MG63 (cell line): ENCODE measurements around the gene OGDH. TPM values are rescaled to one million over a fixed set of nuclear protein-coding genes. Genes with fewer than 3 reads are reported as not detected.
"Not testable (repeated sequence)": the region's sequence is repeated elsewhere in the genome, so short reads cannot be mapped to it uniquely, and the experiment has no call there.

Experiments used
- DNase-seq: peaks from one replicate; pipeline ENCODE4 v3.0.0-alpha.2; 2020
- H3K27me3 ChIP-seq: fragments of 250-450 bp; sonication (Bioruptor Pico); 2 replicates; pipeline ENCODE4 v1.5.1; 2020; ENCODE audit warnings: mild to moderate bottlenecking, moderate library complexity
- H3K36me3 ChIP-seq: fragments of 250-450 bp; sonication (Bioruptor Pico); 2 replicates; pipeline ENCODE4 v1.5.1; 2020; ENCODE audit warnings: mild to moderate bottlenecking, moderate library complexity
- H3K4me3 ChIP-seq: fragments of 250-450 bp; sonication (Bioruptor Pico); 2 replicates; pipeline ENCODE4 v1.5.1; 2020; ENCODE audit warnings: mild to moderate bottlenecking, moderate library complexity
- H3K9me3 ChIP-seq: fragments of 250-450 bp; sonication (Bioruptor Pico); 2 replicates; pipeline ENCODE4 v1.5.1; 2020; ENCODE audit warnings: mild to moderate bottlenecking, moderate library complexity
- total RNA-seq: library from RNA; depleted of rRNA; stranded (reverse); fragments of >200 nt; shearing (Covaris generic); gene quantifications from 2 replicates; pipeline ENCODE4 v1.2.3, GENCODE V29; 2014; ENCODE audit warnings: low replicate concordance

OGDH gene
- total RNA-seq, 1 experiment from 2014 or later, result 54.0 TPM

DNA sequence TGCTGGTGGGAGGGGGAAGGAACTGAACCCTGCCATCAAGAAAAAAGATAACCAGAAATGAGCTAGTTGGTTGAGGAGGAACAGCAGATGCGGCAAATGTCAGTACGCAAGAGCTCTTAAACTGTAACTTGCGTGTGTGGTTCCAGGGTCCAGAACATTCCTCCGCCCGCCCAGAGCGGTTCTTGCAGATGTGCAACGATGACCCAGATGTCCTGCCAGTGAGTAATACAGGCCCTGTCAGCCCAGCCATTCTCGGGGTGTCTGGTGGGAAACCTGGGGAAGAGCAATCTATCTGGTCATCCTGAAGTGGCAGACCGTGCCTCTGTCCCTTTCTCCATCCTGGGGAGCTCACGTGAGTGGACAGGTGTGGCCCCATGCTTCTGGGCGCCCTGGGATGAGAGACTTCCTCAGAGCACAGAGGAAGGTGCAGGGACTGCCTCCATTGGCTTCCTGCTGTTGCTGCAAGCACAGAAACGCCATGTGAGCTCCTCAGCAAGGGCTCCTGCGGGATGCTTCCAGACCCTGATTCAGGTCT, 91.7 kb downstream of the OGDH start:
- Histone ChIP-seq H3K36me3 (peaks cover 65% of the 10 kb centered on the region), H3K4me3 (no peak overlapping the region), H3K27me3 (no peaks in the 10 kb centered on the region), H3K9me3 (no peaks in the 10 kb centered on the region)
- no peak for DNase-seq

- H3K4me3 ChIP-seq, H3K9me3 ChIP-seq, H3K27me3 ChIP-seq, DNase-seq: not testable (repeated sequence)
- peaks cover 63% of the 10 kb centered on the region for H3K36me3 ChIP-seq
Measured at GRCh38 chr7:44699598-44699997, 93.2 kb downstream of the OGDH start.

DNA sequence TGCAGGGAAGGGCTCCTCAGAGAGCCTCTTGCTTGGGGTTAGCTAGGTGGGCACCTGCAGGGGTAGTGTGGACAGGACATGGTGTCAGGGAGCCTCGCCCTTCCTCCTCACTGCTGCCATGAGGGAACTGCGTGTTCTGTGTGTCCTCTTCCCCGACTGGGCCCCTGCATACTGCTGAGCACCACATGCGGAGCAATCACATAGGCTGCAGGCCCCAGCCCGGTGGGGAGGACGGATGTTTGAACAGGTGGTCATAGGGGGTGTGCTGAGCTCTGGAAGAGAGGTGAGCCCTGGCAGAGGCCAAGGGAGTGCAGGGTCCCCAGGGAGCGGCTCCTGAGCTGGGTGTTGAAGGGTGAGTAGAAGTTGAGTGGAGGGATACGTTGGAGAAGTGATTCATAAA, 93.9 kb downstream of the OGDH start:
- H3K4me3 ChIP-seq, result no peak overlapping the region
- H3K27me3 ChIP-seq, result no peaks in the 10 kb centered on the region
- peaks cover 58% of the 10 kb centered on the region for H3K36me3 ChIP-seq
- DNase-seq, result no peak
- H3K9me3 ChIP-seq, result no peaks in the 10 kb centered on the region

- H3K9me3 ChIP-seq, H3K4me3 ChIP-seq, DNase-seq, H3K27me3 ChIP-seq: not testable (repeated sequence)
- H3K36me3 ChIP-seq, result peaks cover 39% of the 10 kb centered on the region
Measured at GRCh38 chr7:44703391-44703790, 97.0 kb downstream of the OGDH start.

DNA sequence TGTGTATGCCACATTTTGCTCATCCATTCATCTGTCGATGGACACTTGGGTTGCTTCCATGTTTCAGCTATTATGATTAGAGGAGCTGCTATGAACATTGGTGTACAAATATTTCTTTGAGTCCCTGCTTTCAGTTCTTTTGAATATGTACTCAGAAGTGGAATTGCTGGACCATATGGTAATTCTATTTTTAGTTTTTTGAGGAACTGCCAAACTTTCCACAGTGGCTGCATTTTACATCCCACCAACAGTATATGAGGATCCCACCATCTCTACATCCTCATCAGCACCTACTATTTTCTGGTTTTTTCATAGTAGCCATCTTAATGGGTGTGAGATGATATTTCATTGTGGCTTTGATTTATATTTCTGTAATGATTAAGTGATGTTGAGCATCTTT, 97.5 kb downstream of the OGDH start:
- no peaks in the 10 kb centered on the region for H3K27me3 ChIP-seq
- H3K9me3 ChIP-seq, result no peaks in the 10 kb centered on the region
- H3K36me3 ChIP-seq, result peaks cover 35% of the 10 kb centered on the region
- no peak overlapping the region for H3K4me3 ChIP-seq
- DNase-seq, result no peak

- Histone ChIP-seq H3K27me3 (no peaks in the 10 kb centered on the region), H3K9me3 (no peaks in the 10 kb centered on the region), H3K4me3 (no peak overlapping the region), H3K36me3 (peaks cover 21% of the 10 kb centered on the region)
- no peak for DNase-seq
Measured at GRCh38 chr7:44705434-44705833, 99.0 kb downstream of the OGDH start.

DNA sequence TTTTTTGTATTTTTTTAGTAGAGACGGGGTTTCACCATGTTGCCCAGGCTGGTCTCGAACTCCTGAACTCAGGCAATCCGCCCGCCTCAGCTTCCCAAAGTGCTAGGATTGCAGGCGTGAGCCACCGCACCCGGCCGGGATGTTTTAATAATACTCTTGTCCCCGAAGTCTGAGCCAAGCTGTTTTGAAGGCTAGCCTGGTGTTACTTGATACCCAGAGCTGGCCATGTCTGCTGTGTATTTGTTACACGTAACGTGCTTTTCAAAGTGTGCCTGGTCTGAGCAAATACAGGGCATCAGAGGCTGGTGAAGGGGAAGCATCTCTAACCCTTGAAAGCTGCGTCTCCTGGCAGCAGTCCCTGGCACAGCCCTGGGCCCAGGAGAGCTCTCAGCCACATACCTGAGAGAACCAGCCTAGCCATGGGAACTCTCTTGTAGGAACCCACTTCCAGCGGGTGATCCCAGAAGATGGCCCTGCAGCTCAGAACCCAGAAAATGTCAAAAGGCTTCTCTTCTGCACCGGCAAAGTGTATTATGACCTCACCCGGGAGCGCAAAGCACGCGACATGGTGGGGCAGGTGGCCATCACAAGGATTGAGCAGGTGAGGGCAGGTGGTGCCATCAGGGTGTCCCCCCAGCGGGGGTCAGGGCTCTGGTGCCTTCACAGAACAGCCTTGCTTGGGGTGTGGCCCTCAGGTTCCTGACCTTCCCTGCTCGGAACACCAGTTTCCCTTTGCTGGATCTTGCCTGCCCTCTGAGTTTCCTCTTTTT, 100.5 kb downstream of the OGDH start:
- Histone ChIP-seq H3K27me3 (no peaks in the 10 kb centered on the region), H3K36me3 (peaks cover 20% of the 10 kb centered on the region), H3K4me3 (no peak overlapping the region), H3K9me3 (no peaks in the 10 kb centered on the region)
- DNase-seq, result no peak

GRCh38 chr7:44707558-44708230, 101.3 kb downstream of the OGDH start:
- Histone ChIP-seq H3K9me3 (no peaks in the 10 kb centered on the region), H3K36me3 (peaks cover 19% of the 10 kb centered on the region), H3K4me3 (no peak overlapping the region), H3K27me3 (no peaks in the 10 kb centered on the region)
- DNase-seq, result no peak

GRCh38 chr7:44709011-44709915, 102.8 kb downstream of the OGDH start:
- Histone ChIP-seq H3K9me3 (no peaks in the 10 kb centered on the region), H3K27me3 (no peaks in the 10 kb centered on the region), H3K4me3 (no peak overlapping the region), H3K36me3 (peaks cover 8% of the 10 kb centered on the region)
- DNase-seq, result no peak

DNA sequence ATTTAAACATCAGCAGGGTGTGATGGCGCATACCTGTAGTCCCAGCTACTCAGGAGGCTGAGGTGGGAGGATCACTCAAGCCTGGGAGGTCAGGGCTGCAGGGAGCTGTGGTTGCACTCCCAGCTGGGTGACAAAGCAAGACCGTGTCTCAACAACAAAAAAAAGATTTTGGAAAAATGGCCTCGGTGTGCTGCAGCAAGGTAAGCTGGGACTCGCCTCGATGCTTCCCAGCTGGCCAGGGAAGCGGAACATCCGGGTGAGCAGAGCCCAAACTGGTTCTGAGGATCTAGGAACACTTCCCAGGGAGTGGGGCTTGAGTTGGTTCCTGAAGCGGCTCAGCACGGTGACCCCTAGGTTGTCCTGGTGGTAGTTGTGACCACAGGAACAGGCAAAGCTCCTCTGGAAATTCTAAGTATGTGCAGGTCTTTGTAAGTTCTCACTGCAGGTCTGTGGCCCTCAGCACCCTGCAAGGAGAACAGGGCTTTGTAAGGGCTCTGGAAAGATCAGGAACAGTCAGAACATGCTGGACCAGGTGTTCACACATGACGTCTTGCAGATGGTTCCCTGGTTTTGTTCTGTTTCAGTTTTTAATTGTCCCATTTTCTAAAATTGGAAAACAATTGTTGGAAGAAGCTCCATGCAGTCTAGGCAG, 103.6 kb downstream of the OGDH start:
- H3K36me3 ChIP-seq, result peaks cover 8% of the 10 kb centered on the region
- no peak for DNase-seq
- no peak overlapping the region for H3K4me3 ChIP-seq
- no peaks in the 10 kb centered on the region for H3K27me3 ChIP-seq
- no peaks in the 10 kb centered on the region for H3K9me3 ChIP-seq

DNA sequence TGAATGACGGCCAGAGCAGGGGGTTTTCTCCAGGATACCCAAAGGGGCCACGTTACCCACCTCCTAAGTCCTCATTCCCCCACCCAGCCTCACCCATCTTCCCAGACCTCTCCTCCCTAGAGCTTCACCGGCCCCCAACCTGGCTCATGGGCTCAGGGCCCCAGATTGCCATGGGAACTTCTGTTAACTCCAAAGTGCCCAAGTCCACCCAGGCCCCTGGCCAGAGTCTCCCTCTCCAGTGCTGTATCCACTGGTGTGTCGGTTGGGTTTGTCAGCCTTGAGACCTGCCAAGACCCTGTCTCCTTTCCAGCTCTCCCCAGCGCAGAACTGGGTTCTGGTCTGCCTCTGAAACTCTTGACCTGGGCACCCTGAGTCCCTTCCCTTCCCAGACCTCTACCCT, 105.1 kb downstream of the OGDH start:
- no peaks in the 10 kb centered on the region for H3K27me3 ChIP-seq
- no peaks in the 10 kb centered on the region for H3K9me3 ChIP-seq
- H3K36me3 ChIP-seq, result peaks cover 8% of the 10 kb centered on the region
- H3K4me3 ChIP-seq, result no peak overlapping the region
- no peak for DNase-seq

DNA sequence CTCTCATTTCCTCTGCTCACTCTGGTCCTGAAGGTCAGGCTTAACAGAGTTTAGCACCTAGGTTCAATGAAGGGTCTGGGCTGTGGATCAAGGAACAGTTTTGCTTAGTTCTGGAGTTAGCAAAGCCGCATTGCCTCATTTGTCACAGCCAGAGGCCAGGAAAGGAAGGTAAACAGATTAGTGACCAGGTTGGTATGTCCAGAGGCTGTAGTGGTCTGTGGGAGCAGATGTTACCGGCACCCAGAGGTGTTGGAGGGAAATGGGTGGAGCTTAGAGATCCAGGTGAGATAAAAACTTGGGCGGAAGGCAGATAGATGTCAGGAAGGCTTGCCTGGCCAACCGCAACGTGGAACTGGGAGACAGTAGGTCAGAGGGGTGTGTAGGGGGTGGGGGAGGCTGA, 105.6 kb downstream of the OGDH start:
- Histone ChIP-seq H3K36me3 (peaks cover 6% of the 10 kb centered on the region), H3K4me3 (no peak overlapping the region), H3K27me3 (no peaks in the 10 kb centered on the region), H3K9me3 (no peaks in the 10 kb centered on the region)
- no peak for DNase-seq

- H3K27me3 ChIP-seq, result no peaks in the 10 kb centered on the region
- DNase-seq, result no peak
Measured at GRCh38 chr7:44713141-44713540, 106.7 kb downstream of the OGDH start.

DNA sequence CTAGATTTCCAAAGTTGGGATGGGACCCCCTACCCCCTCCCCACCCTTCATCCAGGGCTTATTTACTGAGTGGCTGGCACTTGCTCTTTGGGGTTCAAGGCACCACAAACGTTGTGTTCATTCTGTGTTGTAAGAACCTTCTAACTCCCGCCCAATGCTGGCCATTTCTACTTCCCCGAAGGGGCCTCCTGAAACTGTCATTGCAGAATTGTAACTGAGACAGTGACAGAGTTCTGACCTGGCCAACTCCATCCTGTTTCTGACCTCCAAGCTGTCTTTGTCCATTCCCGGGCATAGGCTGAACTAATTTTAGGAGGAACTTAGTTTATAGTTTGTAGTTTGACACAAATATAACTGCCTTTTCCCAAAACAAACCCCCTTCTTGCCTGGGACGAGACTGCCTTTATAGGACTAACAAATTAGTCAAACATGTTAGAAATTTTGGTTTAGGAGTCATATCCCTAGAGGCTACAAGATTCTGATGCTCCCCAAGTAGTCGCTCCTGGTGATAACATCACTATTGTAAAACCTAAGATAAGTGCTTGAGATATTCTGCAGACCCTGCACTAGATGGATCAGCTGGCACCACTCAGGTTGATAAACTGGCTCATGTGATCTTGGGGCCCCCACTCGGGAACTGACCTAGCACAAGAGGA, 107.4 kb downstream of the OGDH start:
- Histone ChIP-seq H3K27me3 (no peaks in the 10 kb centered on the region), H3K9me3 (no peaks in the 10 kb centered on the region), H3K36me3 (no peaks in the 10 kb centered on the region; the same call in 1 of the 2 replicates), H3K4me3 (no peak overlapping the region)
- no peak for DNase-seq

More at GRCh38 chr7:44713141-44713540, 106.7 kb downstream of the OGDH start:
- Histone ChIP-seq H3K9me3 (no peaks in the 10 kb centered on the region), H3K36me3 (no peaks in the 10 kb centered on the region; the same call in 1 of the 2 replicates), H3K4me3 (no peak overlapping the region)

DNA sequence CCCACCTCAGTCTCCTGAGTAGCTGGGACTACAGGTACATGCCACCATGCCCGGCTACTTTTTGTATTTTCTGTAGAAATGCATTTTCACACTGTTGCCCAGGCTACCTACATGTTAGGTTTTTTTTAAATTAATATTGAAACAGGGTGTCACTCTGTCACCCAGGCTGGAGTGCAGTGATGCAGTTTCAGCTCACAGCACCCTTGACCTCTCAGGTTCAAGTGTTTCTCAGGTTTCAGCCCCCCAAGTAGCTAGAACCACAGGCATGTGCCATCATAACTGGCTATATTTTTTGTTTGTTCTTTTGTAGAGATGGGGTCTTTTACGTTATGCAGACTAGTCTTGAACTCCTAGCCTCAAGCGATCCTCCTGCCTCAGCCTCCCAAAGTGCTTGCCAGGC, 109.8 kb downstream of the OGDH start:
- no peak for DNase-seq
- Histone ChIP-seq H3K36me3 (no peaks in the 10 kb centered on the region), H3K27me3 (no peaks in the 10 kb centered on the region), H3K4me3 (no peak overlapping the region), H3K9me3 (no peaks in the 10 kb centered on the region)

GRCh38 chr7:44720301-44720700, 113.9 kb downstream of the OGDH start:
- Histone ChIP-seq H3K9me3 (no peaks in the 10 kb centered on the region), H3K36me3 (no peaks in the 10 kb centered on the region), H3K4me3 (no peak overlapping the region), H3K27me3 (no peaks in the 10 kb centered on the region)
- no peak for DNase-seq
